HG02970 (cell line): ENCODE data around the gene SCUBE2.
"Not testable (repeated sequence)": the region's sequence is repeated elsewhere in the genome, so short reads cannot be mapped to it uniquely, and the experiment has no call there.

Source experiments
- ATAC-seq: cut with Tn5 transposase; IDR thresholded peaks from one replicate; pipeline ENCODE4 v1.9.1; 2021; ENCODE audit warnings: mild to moderate bottlenecking, moderate library complexity, moderate number of reproducible peaks; ENCODE audit not compliant: unreplicated experiment, low FRiP score

Gene SCUBE2

GRCh38 chr11:9109858-9110731 lies 18.7 kb upstream of the SCUBE2 start:
- no peak for ATAC-seq

DNA sequence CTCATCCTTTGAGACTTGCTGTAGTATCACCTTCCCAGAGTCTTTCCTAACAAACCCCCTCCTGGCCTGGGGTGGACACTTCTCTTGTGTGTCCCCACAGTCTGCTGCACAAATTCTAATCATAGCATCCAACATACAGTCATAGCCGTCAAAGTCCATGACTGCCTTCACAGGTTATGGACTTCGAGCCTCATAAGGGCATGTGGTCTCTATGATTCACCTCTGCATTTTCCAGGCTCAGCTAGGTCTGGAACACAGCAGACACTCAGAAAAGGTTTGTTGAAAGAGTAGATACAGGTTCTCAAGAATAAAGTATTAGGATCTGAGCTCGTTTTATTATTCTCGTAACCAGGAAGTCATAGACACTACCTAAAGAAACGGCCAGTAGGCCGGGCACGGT lies 13.2 kb upstream of the SCUBE2 start:
- no peak for ATAC-seq

DNA sequence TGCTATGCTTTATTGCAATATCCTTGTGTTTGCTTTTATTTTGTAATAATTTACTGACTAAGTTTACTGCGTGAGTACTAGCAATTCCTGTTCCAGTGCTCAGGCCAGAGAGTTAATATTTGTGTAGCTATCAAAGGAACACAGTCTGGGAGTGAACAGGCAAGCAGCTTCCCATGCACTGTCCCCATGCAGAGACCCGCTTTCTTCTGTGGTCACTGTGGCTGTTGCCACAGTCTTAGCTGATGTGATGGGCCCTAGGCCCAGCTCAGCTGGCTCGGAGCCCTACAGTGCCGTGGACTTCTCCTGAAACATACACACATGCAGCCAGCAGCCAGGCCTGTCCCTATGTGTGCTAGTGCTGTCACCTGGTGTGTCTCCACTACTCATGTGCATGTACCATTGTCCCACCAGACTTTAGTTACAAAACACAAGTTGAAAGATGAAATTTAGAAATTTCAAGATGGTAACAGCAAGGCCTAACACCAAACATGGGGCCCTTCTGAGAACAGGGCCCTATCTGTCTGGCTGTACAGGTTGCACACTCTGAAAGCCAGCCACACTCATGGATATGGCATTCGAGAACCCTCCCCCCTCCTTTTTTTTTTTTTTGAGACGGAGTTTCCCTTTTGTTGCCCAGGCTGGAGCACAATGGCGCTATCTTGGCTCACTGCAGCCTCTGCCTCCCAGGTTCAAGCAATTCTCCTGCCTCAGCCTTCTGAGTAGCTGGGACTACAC lies 12.3 kb upstream of the SCUBE2 start:
- no peak for ATAC-seq

DNA sequence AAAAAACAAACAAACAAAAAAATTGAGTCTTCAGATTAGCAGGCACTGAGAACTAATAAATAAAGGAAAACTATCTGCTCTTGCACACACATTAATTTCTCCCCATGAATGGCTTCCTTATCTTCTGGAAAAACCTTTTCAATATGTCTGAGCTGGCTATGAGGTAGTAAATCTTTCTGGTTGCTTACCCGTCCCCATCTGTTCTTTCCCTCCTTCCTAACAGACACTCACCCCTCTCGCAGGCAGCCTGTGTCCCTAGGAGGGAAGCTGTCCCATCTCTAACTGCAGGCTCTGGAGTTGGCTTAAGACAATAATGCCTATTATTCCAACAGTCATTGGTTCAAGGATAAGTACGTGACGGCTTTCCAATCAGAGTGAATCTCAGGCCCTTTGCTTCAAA lies 8.2 kb upstream of the SCUBE2 start:
- ATAC-seq, result no peak

DNA sequence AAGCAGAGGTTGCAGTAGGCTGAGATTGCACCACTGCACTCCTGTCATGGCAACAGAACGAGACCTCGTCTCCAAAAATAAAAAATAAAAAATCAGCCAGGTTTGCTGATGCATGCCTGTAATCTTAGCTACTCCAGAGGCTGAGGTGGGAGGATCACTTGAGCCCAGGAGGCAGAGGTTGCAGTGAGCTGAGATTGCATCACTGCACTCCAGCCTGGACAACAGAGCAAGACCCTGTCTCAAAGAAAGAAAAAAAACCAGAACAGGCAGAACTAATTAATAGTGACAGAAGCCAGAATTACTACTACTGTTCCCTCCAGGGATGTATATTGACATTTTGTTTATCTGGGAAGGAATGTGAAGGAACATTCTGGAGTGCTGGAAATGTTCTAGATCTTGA lies 7.1 kb upstream of the SCUBE2 start:
- ATAC-seq, result not testable (repeated sequence)

GRCh38 chr11:9097186-9097943 lies 6.0 kb upstream of the SCUBE2 start:
- ATAC-seq, result not testable (repeated sequence)

DNA sequence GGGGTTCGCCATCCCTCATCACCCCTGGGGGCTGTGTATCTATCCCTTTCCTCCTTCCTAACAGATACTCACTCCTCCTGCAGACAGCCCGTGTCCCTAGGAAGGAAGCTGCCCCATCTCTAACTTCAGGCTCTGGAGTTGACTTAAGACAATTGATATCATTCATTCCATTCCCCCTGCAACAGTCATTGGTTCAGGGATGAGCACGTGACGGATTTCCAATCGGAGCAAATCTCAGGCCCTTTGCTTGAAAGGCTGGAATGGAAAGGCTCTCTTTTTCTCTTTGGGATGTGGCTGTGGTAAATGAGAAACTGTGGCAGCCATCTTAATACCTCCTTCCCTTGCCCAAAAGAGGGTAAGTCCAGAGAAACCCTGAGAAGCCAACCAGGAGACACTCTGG lies 5.0 kb upstream of the SCUBE2 start:
- no peak for ATAC-seq

- ATAC-seq, result no peak
These were observed 4.0 kb upstream of the SCUBE2 start for GRCh38 chr11:9095421-9095820.

DNA sequence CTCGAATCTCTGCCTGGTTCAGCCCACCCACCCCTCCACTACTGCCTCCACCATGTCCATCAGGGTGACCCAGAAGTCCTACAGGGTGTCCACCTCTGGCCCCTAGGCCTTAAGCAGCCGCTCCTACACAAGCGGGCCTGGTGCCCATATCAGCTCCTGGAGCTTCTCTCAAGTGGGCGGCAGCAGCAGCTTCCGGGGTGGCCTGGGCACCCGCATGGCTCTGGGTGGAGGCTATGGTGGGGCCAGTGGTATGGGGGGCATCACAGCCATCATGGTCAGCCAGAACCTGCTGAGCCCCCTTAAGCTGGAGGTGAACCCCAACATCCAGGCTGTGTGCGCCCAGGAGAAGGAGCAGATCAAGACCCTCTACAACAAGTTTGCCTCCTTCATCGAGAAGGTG lies 3.0 kb upstream of the SCUBE2 start:
- no peak for ATAC-seq

DNA sequence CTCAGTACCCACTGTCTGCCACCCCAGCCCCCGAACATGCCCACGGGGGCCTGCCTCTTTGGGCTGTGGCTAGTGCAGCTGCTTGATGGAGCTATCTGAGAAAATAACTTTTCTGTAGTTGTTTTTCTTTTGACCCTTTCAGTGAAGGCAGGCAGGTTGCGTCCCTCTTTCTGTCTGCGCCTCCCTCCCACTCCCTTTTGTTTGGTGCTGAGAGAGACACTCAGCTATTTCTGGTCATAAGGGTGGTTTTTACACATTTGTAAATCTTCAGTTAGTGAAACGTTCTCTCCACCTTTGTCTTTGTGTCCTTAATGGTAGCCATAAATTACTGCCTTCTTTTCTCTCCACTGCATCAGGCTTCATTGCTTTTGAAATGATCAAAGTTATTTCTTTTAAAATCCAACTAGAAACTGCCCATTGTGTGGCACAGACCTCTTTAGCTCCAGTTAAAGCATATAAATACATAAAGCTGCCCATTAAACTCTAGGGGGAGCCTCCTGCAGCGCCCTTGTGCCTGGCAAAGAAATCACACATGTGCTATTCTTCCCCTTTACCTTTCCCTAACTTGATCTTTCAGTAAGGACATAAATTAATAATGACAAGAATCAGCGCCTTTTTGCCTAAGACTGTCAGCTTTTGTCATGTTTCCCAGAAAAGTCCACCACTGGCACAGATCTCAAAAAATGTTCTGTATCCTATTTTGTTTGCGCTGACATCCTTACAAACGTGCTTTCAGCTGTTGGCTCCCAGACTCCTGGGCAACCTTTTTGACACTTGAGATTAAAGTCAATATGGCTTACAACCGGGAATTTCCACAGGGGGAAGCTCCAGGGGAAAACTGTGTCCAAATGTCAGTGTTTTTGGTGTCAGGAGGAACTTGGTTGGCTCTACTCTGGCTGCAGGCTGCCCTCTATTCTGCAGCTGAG lies 1.7 kb upstream of the SCUBE2 start:
- no peak for ATAC-seq

GRCh38 chr11:9092072-9092471 lies 673 bp upstream of the SCUBE2 start:
- ATAC-seq, result no peak

GRCh38 chr11:9090488-9091043 lies 833 bp downstream of the SCUBE2 start:
- no peak for ATAC-seq

GRCh38 chr11:9089636-9090035 lies 1.8 kb downstream of the SCUBE2 start:
- ATAC-seq, result no peak

GRCh38 chr11:9089061-9089460 lies 2.3 kb downstream of the SCUBE2 start:
- ATAC-seq, result no peak

DNA sequence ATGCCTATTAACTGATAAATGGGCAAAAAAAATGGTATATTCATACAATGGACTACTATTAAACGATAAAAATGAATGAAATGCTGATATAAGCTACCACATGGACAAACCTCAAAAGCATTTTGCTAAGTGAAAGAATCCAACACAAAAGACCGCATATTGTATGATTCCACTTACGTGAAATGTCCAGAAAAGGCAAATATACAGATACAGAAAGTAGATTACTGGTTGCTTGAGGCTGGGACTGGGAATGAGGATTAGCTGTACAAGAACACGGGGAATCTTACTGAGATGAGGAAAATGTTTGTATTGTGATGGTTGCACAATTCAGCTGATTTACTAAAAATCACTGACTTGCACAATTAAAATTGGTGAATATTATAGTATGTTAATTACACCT lies 8.8 kb downstream of the SCUBE2 start:
- ATAC-seq, result no peak

DNA sequence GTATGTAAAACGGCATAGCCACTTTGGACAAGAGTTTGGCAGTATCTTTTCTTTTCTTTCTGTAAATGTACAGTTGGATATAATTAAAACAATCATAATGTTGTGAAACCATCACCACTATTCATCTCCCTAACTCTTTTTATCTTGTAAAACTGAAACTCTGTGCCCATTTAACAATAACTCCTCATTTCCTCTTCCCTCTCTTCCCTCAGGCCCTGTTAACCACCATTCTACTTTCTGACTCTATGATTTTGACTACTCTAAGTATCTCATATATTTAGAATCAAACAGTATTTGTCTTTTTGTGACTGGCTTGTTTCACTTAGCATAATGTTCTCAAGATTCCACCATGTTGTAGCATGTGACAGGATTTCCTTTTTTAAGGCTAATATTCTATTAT lies 10.2 kb downstream of the SCUBE2 start:
- no peak for ATAC-seq

DNA sequence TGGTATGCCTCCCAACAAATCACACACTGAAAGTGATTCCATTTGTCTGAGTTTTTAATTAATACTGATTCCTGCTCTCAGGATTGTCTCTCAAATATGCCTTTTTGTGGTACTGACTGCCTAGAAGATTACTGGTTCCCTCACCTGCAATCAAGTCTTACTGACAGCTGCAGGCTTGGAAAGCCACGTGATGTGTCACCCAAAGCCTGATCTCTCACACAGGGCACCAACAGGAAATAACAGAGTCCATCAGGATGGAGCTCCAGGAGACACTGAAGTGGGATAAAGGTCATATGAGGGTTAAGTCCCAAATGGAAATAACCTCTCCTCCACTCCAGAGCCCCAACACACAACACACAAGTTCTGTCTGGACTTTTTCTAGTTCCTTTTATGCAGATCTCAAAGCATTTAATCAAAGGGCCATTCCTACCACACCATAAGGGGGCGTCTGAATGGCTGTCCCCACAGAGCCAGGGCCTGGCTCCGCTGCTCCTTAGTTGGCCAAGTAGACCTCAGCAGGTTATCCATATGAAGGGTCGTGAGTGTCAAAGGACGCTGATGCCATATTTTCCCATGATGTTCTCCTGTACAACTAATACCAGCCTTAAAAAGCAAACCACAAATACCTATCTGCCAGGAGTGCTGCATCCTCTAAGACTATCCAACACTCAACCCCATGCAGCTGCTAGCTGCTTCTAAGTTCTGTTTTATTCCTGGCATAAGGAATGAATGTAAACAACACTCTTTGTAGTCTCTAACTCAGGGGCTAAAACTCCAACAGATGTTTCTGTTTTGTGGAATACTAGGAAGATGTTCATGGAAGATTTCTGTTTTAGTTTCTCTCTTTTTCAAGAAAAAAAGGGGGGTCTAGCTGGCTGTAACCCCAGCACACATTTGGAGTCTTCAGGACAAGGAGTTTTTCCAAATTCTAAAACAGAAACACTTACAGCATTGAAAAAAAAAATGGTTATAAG lies 13.0 kb downstream of the SCUBE2 start:
- no peak for ATAC-seq

DNA sequence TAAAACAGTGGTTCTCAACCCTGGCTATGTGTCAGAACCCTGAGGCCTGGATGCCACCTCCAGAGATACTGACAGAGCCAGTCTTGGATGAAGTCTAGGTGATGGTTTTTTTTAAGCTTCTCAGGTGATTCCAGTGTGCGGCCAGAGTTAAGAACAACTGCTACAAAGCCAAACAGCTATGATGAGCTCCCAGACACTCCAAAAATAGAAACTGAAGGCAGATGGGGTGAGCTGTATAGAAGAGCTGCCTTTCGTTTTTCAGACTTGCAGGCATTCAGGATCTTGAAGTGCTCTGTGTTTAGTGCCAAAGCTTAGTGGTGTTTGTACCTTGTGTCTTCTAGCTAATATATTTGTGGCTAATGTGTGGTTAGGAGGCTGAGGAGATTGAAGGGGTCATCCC lies 14.2 kb downstream of the SCUBE2 start:
- ATAC-seq, result no peak

- ATAC-seq, result no peak
These were observed 14.7 kb downstream of the SCUBE2 start for GRCh38 chr11:9076661-9077060.
